Stimulated activated CD8-positive, alpha-beta memory T cell treated with anti-CD3 and anti-CD28 coated beads, Interleukin-12 subunit alpha, Interleukin-12 subunit beta, amount 100 ng/mL, for 1 hour (primary cell): Measurements from ENCODE around the gene ZBTB7C.

ENCODE experiments used
- DNase-seq: peaks from one replicate; pipeline ENCODE4 v3.0.0-alpha.2; 2020; ENCODE audit warnings: low read depth

Gene ZBTB7C

GRCh38 chr18:48215876-48216638, 193.1 kb downstream of the ZBTB7C start:
- DNase-seq, result no peak

GRCh38 chr18:48213791-48214190, 195.4 kb downstream of the ZBTB7C start:
- DNase-seq, result no peak

- no peak for DNase-seq
These were observed 200.6 kb downstream of the ZBTB7C start for GRCh38 chr18:48208432-48209140.

- DNase-seq, result no peak
These were observed 201.4 kb downstream of the ZBTB7C start for GRCh38 chr18:48207733-48208132.

GRCh38 chr18:48206887-48207286, 202.3 kb downstream of the ZBTB7C start:
- DNase-seq, result no peak

- DNase-seq, result no peak
These were observed 205.1 kb downstream of the ZBTB7C start for GRCh38 chr18:48203961-48204666.

GRCh38 chr18:48203288-48203945, 205.8 kb downstream of the ZBTB7C start:
- DNase-seq, result no peak

GRCh38 chr18:48202350-48203260, 206.6 kb downstream of the ZBTB7C start:
- no peak for DNase-seq

- no peak for DNase-seq
These were observed 207.2 kb downstream of the ZBTB7C start for GRCh38 chr18:48202006-48202348.

- DNase-seq, result no peak
These were observed 207.7 kb downstream of the ZBTB7C start for GRCh38 chr18:48201337-48202005.

GRCh38 chr18:48200631-48201336, 208.4 kb downstream of the ZBTB7C start:
- no peak for DNase-seq

- no peak for DNase-seq
These were observed 209.8 kb downstream of the ZBTB7C start for GRCh38 chr18:48199399-48199798.

- DNase-seq, result no peak
These were observed 211.4 kb downstream of the ZBTB7C start for GRCh38 chr18:48197819-48198218.

GRCh38 chr18:48195787-48196186, 213.4 kb downstream of the ZBTB7C start:
- no peak for DNase-seq

GRCh38 chr18:48194591-48195181, 214.5 kb downstream of the ZBTB7C start:
- no peak for DNase-seq

GRCh38 chr18:48193521-48194492, 215.4 kb downstream of the ZBTB7C start:
- DNase-seq, result no peak

GRCh38 chr18:48192542-48192941, 216.6 kb downstream of the ZBTB7C start:
- DNase-seq, result no peak

GRCh38 chr18:48191494-48191893, 217.7 kb downstream of the ZBTB7C start:
- no peak for DNase-seq

GRCh38 chr18:48190994-48191393, 218.2 kb downstream of the ZBTB7C start:
- no peak for DNase-seq
